DOHH2 (cell line): ENCODE data around the gene TYW1.
"Not testable (repeated sequence)": the region's sequence is repeated elsewhere in the genome, so short reads cannot be mapped to it uniquely, and the experiment has no call there.

Experiments
- EZH2phosphoT487 ChIP-seq: fragments of 200-600 bp; sonication (generic); IDR thresholded peaks from 2 replicates; pipeline ENCODE4 v1.6.1; 2017; ENCODE audit warnings: borderline replicate concordance, mild to moderate bottlenecking, antibody characterized with exemption, low read length, moderate library complexity, mixed read lengths
- TF ChIP-seq, protein P1 (sequence below): fragments of 200-600 bp; sonication (generic); IDR thresholded peaks from one replicate; pipeline ENCODE4 v1.5.1; 2014; ENCODE audit warnings: antibody characterized with exemption, mild to moderate bottlenecking, low read depth, low read length; ENCODE audit not compliant: poor library complexity, severe bottlenecking

DNA sequence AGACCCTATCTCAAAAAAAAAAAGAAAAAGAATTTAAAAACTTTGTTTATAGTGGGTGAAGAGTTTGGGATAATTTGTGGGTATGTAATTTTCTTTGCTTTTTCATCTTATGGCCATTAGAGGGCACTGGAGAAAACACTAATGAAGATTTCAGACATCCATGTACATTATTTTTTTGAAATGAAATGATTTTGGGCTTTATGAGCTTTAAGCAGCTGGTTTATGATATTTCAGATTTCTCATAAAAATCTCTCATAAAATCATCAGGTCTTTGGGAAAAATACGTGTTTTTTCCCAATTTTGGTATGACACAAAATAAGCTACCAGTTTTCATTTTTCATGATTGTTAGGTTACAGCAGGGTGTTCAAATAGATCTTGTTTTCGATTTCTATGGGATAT is 44.2 kb downstream of the TYW1 start:
- TF ChIP-seq, protein P1, sequence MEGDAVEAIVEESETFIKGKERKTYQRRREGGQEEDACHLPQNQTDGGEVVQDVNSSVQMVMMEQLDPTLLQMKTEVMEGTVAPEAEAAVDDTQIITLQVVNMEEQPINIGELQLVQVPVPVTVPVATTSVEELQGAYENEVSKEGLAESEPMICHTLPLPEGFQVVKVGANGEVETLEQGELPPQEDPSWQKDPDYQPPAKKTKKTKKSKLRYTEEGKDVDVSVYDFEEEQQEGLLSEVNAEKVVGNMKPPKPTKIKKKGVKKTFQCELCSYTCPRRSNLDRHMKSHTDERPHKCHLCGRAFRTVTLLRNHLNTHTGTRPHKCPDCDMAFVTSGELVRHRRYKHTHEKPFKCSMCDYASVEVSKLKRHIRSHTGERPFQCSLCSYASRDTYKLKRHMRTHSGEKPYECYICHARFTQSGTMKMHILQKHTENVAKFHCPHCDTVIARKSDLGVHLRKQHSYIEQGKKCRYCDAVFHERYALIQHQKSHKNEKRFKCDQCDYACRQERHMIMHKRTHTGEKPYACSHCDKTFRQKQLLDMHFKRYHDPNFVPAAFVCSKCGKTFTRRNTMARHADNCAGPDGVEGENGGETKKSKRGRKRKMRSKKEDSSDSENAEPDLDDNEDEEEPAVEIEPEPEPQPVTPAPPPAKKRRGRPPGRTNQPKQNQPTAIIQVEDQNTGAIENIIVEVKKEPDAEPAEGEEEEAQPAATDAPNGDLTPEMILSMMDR: peak; percentile 62
- not testable (repeated sequence) for TF ChIP-seq EZH2phosphoT487
